ENCODE data around the gene TNFRSF21. TPM values are rescaled to one million over a fixed set of nuclear protein-coding genes. Genes with fewer than 3 reads are reported as not detected.

TNFRSF21 gene
- polyA plus RNA-seq, 1 donor (not counting 4 experiments of a cell fraction or from before 2014, with no cell fraction given), result 50.2 TPM

- Histone ChIP-seq H3K79me2 (ENCODE audit: control insufficient read depth, insufficient read depth, low read length) (peaks cover 92% of the 10 kb centered on the region), H3K4me1 (ENCODE audit: control insufficient read depth, extremely low read depth, insufficient read depth, low read length) (peaks cover 9% of the 10 kb centered on the region), H3K36me3 (ENCODE audit: control insufficient read depth in 2 of 2, extremely low read depth in 1 of 2, insufficient read depth in 2 of 2, low read length in 2 of 2) (peaks cover 29 to 37% of the 10 kb centered on the region in 2 experiments), H3K4me3 (ENCODE audit: control insufficient read depth in 2 of 3, extremely low read depth in 1 of 3, insufficient read depth in 2 of 3, low read depth in 1 of 3, low read length in 3 of 3) (no peak overlapping the region), H2AFZ (ENCODE audit: control insufficient read depth, low read length) (no peak overlapping the region), H3K9ac (ENCODE audit: control insufficient read depth, extremely low read depth, insufficient read depth, low read length) (no peak overlapping the region), H3K9me3 (ENCODE audit: control insufficient read depth, low read depth, low read length) (no peaks in the 10 kb centered on the region), H3K4me2 (ENCODE audit: control insufficient read depth, extremely low read depth, insufficient read depth, low read depth, low read length) (no peak overlapping the region), H3K27ac (ENCODE audit: control insufficient read depth, insufficient read depth, low read length) (no peak overlapping the region), H3K27me3 (ENCODE audit: control insufficient read depth, extremely low read depth, insufficient read depth, low read length) (no peaks in the 10 kb centered on the region), H4K20me1 (ENCODE audit: control insufficient read depth, extremely low read depth, insufficient read depth, low read length) (peaks cover 3% of the 10 kb centered on the region), H3K9me1 (ENCODE audit: control insufficient read depth, extremely low read depth, insufficient read depth, low read length) (no peaks in the 10 kb centered on the region)
- TF ChIP-seq EZH2 (IDR thresholded peaks at IDR 0.05; ENCODE audit: low read length), result no peak
- no peak for TF ChIP-seq CTCF (optimal IDR thresholded peaks at IDR 0.05 in 1 of 3, IDR thresholded peaks at IDR 0.05 in 1 of 3, conservative IDR thresholded peaks at IDR 0.05 in 1 of 3; ENCODE audit: extremely low read depth in 1 of 3, insufficient read depth in 2 of 3, low read length in 3 of 3)
- FAIRE-seq (no peak), DNase-seq (ENCODE audit: low read depth, low spot score) (no peak)
- dilution Hi-C loops (cut with MboI; ENCODE audit: extremely low pct_ligation_motif_present, low sequenced_read_pairs), result no loop called here
These were observed 21.2 kb downstream of the TNFRSF21 start for GRCh38 chr6:47288267-47289090.

- peaks cover 83% of the 10 kb centered on the region for H3K79me2 ChIP-seq (ENCODE audit: control insufficient read depth, insufficient read depth, low read length)
- dilution Hi-C loops (cut with MboI; ENCODE audit: extremely low pct_ligation_motif_present, low sequenced_read_pairs), result no loop called here
- FAIRE-seq, result no peak
These were observed 23.4 kb downstream of the TNFRSF21 start for GRCh38 chr6:47286301-47286700.

More at GRCh38 chr6:47286301-47286700, 23.4 kb downstream of the TNFRSF21 start:
- Histone ChIP-seq H2AFZ (ENCODE audit: control insufficient read depth, low read length) (no peak overlapping the region), H3K9me1 (ENCODE audit: control insufficient read depth, extremely low read depth, insufficient read depth, low read length) (no peaks in the 10 kb centered on the region), H4K20me1 (ENCODE audit: control insufficient read depth, extremely low read depth, insufficient read depth, low read length) (peaks cover 3% of the 10 kb centered on the region), H3K36me3 (ENCODE audit: control insufficient read depth in 2 of 2, extremely low read depth in 1 of 2, insufficient read depth in 2 of 2, low read length in 2 of 2) (peaks cover 31 to 38% of the 10 kb centered on the region in 2 experiments), H3K9ac (ENCODE audit: control insufficient read depth, extremely low read depth, insufficient read depth, low read length) (no peak overlapping the region), H3K9me3 (ENCODE audit: control insufficient read depth, low read depth, low read length) (no peaks in the 10 kb centered on the region), H3K27me3 (ENCODE audit: control insufficient read depth, extremely low read depth, insufficient read depth, low read length) (no peaks in the 10 kb centered on the region), H3K4me2 (ENCODE audit: control insufficient read depth, extremely low read depth, insufficient read depth, low read depth, low read length) (no peak overlapping the region), H3K4me1 (ENCODE audit: control insufficient read depth, extremely low read depth, insufficient read depth, low read length) (peaks cover 3% of the 10 kb centered on the region), H3K27ac (ENCODE audit: control insufficient read depth, insufficient read depth, low read length) (no peak overlapping the region), H3K4me3 (ENCODE audit: control insufficient read depth in 2 of 3, extremely low read depth in 1 of 3, insufficient read depth in 2 of 3, low read depth in 1 of 3, low read length in 3 of 3) (no peak overlapping the region)
- DNase-seq (ENCODE audit: low read depth, low spot score), result no peak
- TF ChIP-seq CTCF (optimal IDR thresholded peaks at IDR 0.05 in 1 of 3, IDR thresholded peaks at IDR 0.05 in 1 of 3, conservative IDR thresholded peaks at IDR 0.05 in 1 of 3; ENCODE audit: extremely low read depth in 1 of 3, insufficient read depth in 2 of 3, low read length in 3 of 3) (no peak), EZH2 (IDR thresholded peaks at IDR 0.05; ENCODE audit: low read length) (no peak)
